H9 (cell line): ENCODE measurements around the gene CRELD2. TPM values are rescaled to one million over a fixed set of nuclear protein-coding genes. Genes with fewer than 3 reads are reported as not detected.

Experiments
- DNase-seq: peaks from one replicate; pipeline ENCODE4 v3.0.0-alpha.2; 2017
- H2AFZ ChIP-seq: one replicate; pipeline ENCODE4 v1.6.1; 2013; ENCODE audit warnings: mild to moderate bottlenecking, low read length, control low read depth, moderate library complexity
- H2AK5ac ChIP-seq: 2 replicates; pipeline ENCODE4 v1.6.1; 2013; ENCODE audit warnings: low read length, control low read depth, mixed read lengths; ENCODE audit not compliant: insufficient read length
- H2BK120ac ChIP-seq: one replicate; pipeline ENCODE4 v1.6.1; 2013; ENCODE audit warnings: low read depth, mild to moderate bottlenecking, low read length, control low read depth, inconsistent platforms; ENCODE audit not compliant: poor library complexity, severe bottlenecking
- H2BK12ac ChIP-seq: 2 replicates; pipeline ENCODE4 v1.6.1; 2013; ENCODE audit warnings: low read length, control low read depth, mixed read lengths, low read depth; ENCODE audit not compliant: insufficient read length
- H2BK15ac ChIP-seq: 2 replicates; pipeline ENCODE4 v1.6.1; 2013; ENCODE audit warnings: low read depth, low read length, control low read depth
- H2BK20ac ChIP-seq: one replicate; pipeline ENCODE4 v1.6.1; 2013; ENCODE audit warnings: low read depth, mild to moderate bottlenecking, low read length, control low read depth, inconsistent platforms; ENCODE audit not compliant: poor library complexity, severe bottlenecking
- H2BK5ac ChIP-seq: 2 replicates; pipeline ENCODE4 v1.6.1; 2013; ENCODE audit warnings: low read length, control low read depth, mixed read lengths; ENCODE audit not compliant: insufficient read length
- H3K14ac ChIP-seq: 2 replicates; pipeline ENCODE4 v1.6.1; 2013; ENCODE audit warnings: low read length, control low read depth; ENCODE audit not compliant: insufficient read depth
- H3K18ac ChIP-seq: 2 replicates; pipeline ENCODE4 v1.6.1; 2013; ENCODE audit warnings: low read depth, mild to moderate bottlenecking, mixed read lengths, low read length, control low read depth; ENCODE audit not compliant: insufficient read length
- H3K23ac ChIP-seq: 2 replicates; pipeline ENCODE4 v1.6.1; 2013; ENCODE audit warnings: low read length, control low read depth, mixed read lengths, low read depth; ENCODE audit not compliant: insufficient read length
- H3K23me2 ChIP-seq: 2 replicates; pipeline ENCODE4 v1.6.1; 2013; ENCODE audit warnings: low read depth, mild to moderate bottlenecking, mixed read lengths, low read length, control low read depth; ENCODE audit not compliant: insufficient read length, poor library complexity, severe bottlenecking
- H3K27ac ChIP-seq: 2 replicates; pipeline ENCODE4 v1.5.1; 2013; ENCODE audit warnings: low read length, control low read depth, mixed read lengths, low read depth; ENCODE audit not compliant: insufficient read length
- H3K27me3 ChIP-seq: 2 replicates; pipeline ENCODE4 v1.6.1; 2013; ENCODE audit warnings: low read length, control low read depth, inconsistent platforms; ENCODE audit not compliant: insufficient read depth
- H3K4ac ChIP-seq: 2 replicates; pipeline ENCODE4 v1.6.1; 2013; ENCODE audit warnings: low read depth, mild to moderate bottlenecking, control low read depth, inconsistent platforms, low read length, moderate library complexity
- H3K4me1 ChIP-seq: 2 replicates; pipeline ENCODE4 v1.6.1; 2013; ENCODE audit warnings: low read length, control low read depth, inconsistent platforms; ENCODE audit not compliant: insufficient read depth
- H3K4me2 ChIP-seq: 2 replicates; pipeline ENCODE4 v1.6.1; 2013; ENCODE audit warnings: low read length, control low read depth, mixed read lengths; ENCODE audit not compliant: insufficient read length, insufficient read depth
- H3K56ac ChIP-seq: 2 replicates; pipeline ENCODE4 v1.6.1; 2013; ENCODE audit warnings: low read depth, mild to moderate bottlenecking, mixed read lengths, low read length, control low read depth; ENCODE audit not compliant: insufficient read length
- H3K79me1 ChIP-seq: 2 replicates; pipeline ENCODE4 v1.6.1; 2013; ENCODE audit warnings: low read depth, mild to moderate bottlenecking, moderate library complexity, low read length, control low read depth, inconsistent platforms; ENCODE audit not compliant: insufficient read depth, poor library complexity, severe bottlenecking
- H3K79me2 ChIP-seq: 2 replicates; pipeline ENCODE4 v1.6.1; 2013; ENCODE audit warnings: low read length, control low read depth, inconsistent platforms; ENCODE audit not compliant: insufficient read depth
- H3K9ac ChIP-seq: 2 replicates; pipeline ENCODE4 v1.6.1; 2013; ENCODE audit warnings: low read length, control low read depth, mixed read lengths; ENCODE audit not compliant: insufficient read length; ENCODE audit errors: extremely low read depth
- H3K9me3 ChIP-seq: one replicate; pipeline ENCODE4 v1.6.1; 2013; ENCODE audit warnings: low read depth, low read length, inconsistent platforms; ENCODE audit not compliant: control insufficient read depth
- H3T11ph ChIP-seq: one replicate; pipeline ENCODE4 v1.6.1; 2013; ENCODE audit warnings: mild to moderate bottlenecking, low read length, control low read depth, inconsistent platforms
- H4K20me1 ChIP-seq: one replicate; pipeline ENCODE4 v1.6.1; 2013; ENCODE audit not compliant: control insufficient read depth, insufficient read length, insufficient read depth
- H4K5ac ChIP-seq: 2 replicates; pipeline ENCODE4 v1.6.1; 2013; ENCODE audit warnings: low read depth, mild to moderate bottlenecking, mixed read lengths, low read length, control low read depth; ENCODE audit not compliant: insufficient read length
- H4K8ac ChIP-seq: replicated peaks from 2 replicates; pipeline ENCODE4 v1.6.1; 2013; ENCODE audit warnings: low read length, control low read depth, mixed read lengths, low read depth; ENCODE audit not compliant: insufficient read length
- H4K91ac ChIP-seq: 2 replicates; pipeline ENCODE4 v1.6.1; 2013; ENCODE audit warnings: low read depth, mild to moderate bottlenecking, moderate library complexity, mixed read lengths, low read length, control low read depth; ENCODE audit not compliant: insufficient read length
- H3K27ac Mint-ChIP-seq, 3 experiments: 2 replicates in 2 of 3; 3 replicates in 1 of 3; pipeline ENCODE4 v1.8.0; 2020 to 2021; ENCODE audit warnings: mixed read lengths in 3 of 3, mild to moderate bottlenecking in 1 of 3, moderate library complexity in 1 of 3
- H3K27me3 Mint-ChIP-seq: 2 replicates; pipeline ENCODE4 v1.8.0; 2021; ENCODE audit warnings: low read depth, mild to moderate bottlenecking, moderate library complexity, mixed read lengths
- H3K36me3 Mint-ChIP-seq, 3 experiments: 2 replicates in 2 of 3; 3 replicates in 1 of 3; pipeline ENCODE4 v1.8.0; 2020 to 2021; ENCODE audit warnings: low read depth in 3 of 3, mixed read lengths in 3 of 3; ENCODE audit not compliant: insufficient read depth in 1 of 3
- H3K4me1 Mint-ChIP-seq, 2 experiments: 2 replicates each; pipeline ENCODE4 v1.8.0; 2020; ENCODE audit warnings: mixed read lengths in 2 of 2
- H3K4me3 Mint-ChIP-seq, 2 experiments: 2 replicates in 1 of 2; 3 replicates in 1 of 2; pipeline ENCODE4 v1.8.0; 2020 to 2021; ENCODE audit warnings: mild to moderate bottlenecking in 2 of 2, mixed read lengths in 2 of 2, moderate library complexity in 1 of 2
- H3K9me3 Mint-ChIP-seq, 2 experiments: 2 replicates in 1 of 2; 3 replicates in 1 of 2; pipeline ENCODE4 v1.8.0; 2020; ENCODE audit warnings: mild to moderate bottlenecking in 2 of 2, mixed read lengths in 2 of 2, moderate library complexity in 1 of 2
- CTCF ChIP-seq: fragments of 200-600 bp; sonication (generic); conservative IDR thresholded peaks from 3 replicates; pipeline ENCODE4 v1.8.0; 2021; ENCODE audit warnings: antibody characterized with exemption, mild to moderate bottlenecking
- WGBS: extraction: QIAGEN DNeasy Blood & Tissue Kit; methylation state at CpG from one replicate; pipeline ENCODE4 v1.1.7; 2013; ENCODE audit warnings: missing lambda C conversion rate, low lambda C conversion rate, mixed read lengths; ENCODE audit not compliant: insufficient read length; ENCODE audit errors: extremely low coverage; 5-methylcytosine and 5-hydroxymethylcytosine counted together
- total RNA-seq: library from RNA; stranded (reverse); gene quantifications from 2 replicates; pipeline ENCODE4 v1.2.1, GENCODE V29; 2021

The CRELD2 gene
- total RNA-seq, 1 experiment from 2014 or later: 34.7 TPM

- no peak overlapping the region for H3K23ac ChIP-seq
- no peak overlapping the region for H4K91ac ChIP-seq
- H3K4me2 ChIP-seq: no peak overlapping the region
- H3K14ac ChIP-seq: no peak overlapping the region
- H3K27ac Mint-ChIP-seq: no peak overlapping the region
- no peak overlapping the region for H2AFZ ChIP-seq
- no peak overlapping the region for H3T11ph ChIP-seq
- no peaks in the 10 kb centered on the region for H3K9me3 ChIP-seq
- DNase-seq: no peak
- H3K18ac ChIP-seq: no peak overlapping the region
- H4K20me1 ChIP-seq: no peaks in the 10 kb centered on the region
- no peak overlapping the region for H3K27ac ChIP-seq
- H3K27me3 ChIP-seq: no peaks in the 10 kb centered on the region; the same call in 1 of the 2 replicates
- no peak overlapping the region for H4K8ac ChIP-seq
- peaks cover 2% of the 10 kb centered on the region; the same call in 1 of the 2 replicates for H3K4me1 ChIP-seq
- no peak overlapping the region for H4K5ac ChIP-seq
- peaks cover 9% of the 10 kb centered on the region for H3K23me2 ChIP-seq
- WGBS: no CpG with 5 or more reads among the region's 16 CpGs
- no peak overlapping the region for H2BK12ac ChIP-seq
- H2AK5ac ChIP-seq: no peak overlapping the region
- H2BK20ac ChIP-seq: no peak overlapping the region
- H3K9me3 Mint-ChIP-seq: no peaks in the 10 kb centered on the region
- peaks cover 14% of the 10 kb centered on the region for H3K27me3 Mint-ChIP-seq
- H3K4me3 Mint-ChIP-seq: no peak overlapping the region
- no peaks in the 10 kb centered on the region for H3K79me2 ChIP-seq
- no peaks in the 10 kb centered on the region for H3K36me3 Mint-ChIP-seq
- H3K56ac ChIP-seq: no peak overlapping the region
- no peak overlapping the region for H2BK5ac ChIP-seq
- peaks cover 9 to 14% of the 10 kb centered on the region in 2 experiments for H3K4me1 Mint-ChIP-seq
- H2BK15ac ChIP-seq: no peak overlapping the region
- H3K9ac ChIP-seq: no peak overlapping the region
- no peak overlapping the region for H3K4ac ChIP-seq
- no peak overlapping the region for H2BK120ac ChIP-seq
- no peak for TF ChIP-seq CTCF
- no peaks in the 10 kb centered on the region for H3K79me1 ChIP-seq
Observed at GRCh38 chr22:49935561-49935960, 17.1 kb downstream of the CRELD2 start.
